ENCODE results near the gene RPUSD1.

RPUSD1 gene

GRCh38 chr16:761625-762513 is 26.3 kb downstream of the RPUSD1 start:
- H3K4me3 ChIP-seq (ENCODE audit: low read depth, low read length): no peak overlapping the region
- DNase-seq (ENCODE audit: low read depth): no peak
- TF ChIP-seq CTCF (IDR thresholded peaks at IDR 0.05; ENCODE audit: low read depth, low read length) (no peak), MYC (IDR thresholded peaks at IDR 0.05; ENCODE audit: low read depth, low read length) (no peak), MAX (IDR thresholded peaks at IDR 0.05; ENCODE audit: low read depth, low read length) (no peak), POLR2A (IDR thresholded peaks at IDR 0.05; ENCODE audit: extremely low read depth, insufficient read length) (no peak)

- no peak within 1 kb of the TSS for H3K4me3 ChIP-seq (ENCODE audit: low read depth, low read length)
- TF ChIP-seq POLR2A (IDR thresholded peaks at IDR 0.05; ENCODE audit: extremely low read depth, insufficient read length): no peak
- no peak for TF ChIP-seq MYC (IDR thresholded peaks at IDR 0.05; ENCODE audit: low read depth, low read length)
- TF ChIP-seq MAX (IDR thresholded peaks at IDR 0.05; ENCODE audit: low read depth, low read length): no peak
- no peak for TF ChIP-seq CTCF (IDR thresholded peaks at IDR 0.05; ENCODE audit: low read depth, low read length)
- no peak for DNase-seq (ENCODE audit: low read depth)
Observed at GRCh38 chr16:760545-761343, 27.4 kb downstream of the RPUSD1 start, which contains the start of gene MSLN. Gene MSLN, plus strand, starts transcription at chr16:760734. Its CDS starts 1,947 bp downstream, at chr16:762681.

- no peak for TF ChIP-seq POLR2A (IDR thresholded peaks at IDR 0.05; ENCODE audit: extremely low read depth, insufficient read length)
- TF ChIP-seq MAX (IDR thresholded peaks at IDR 0.05; ENCODE audit: low read depth, low read length): no peak
- TF ChIP-seq MYC (IDR thresholded peaks at IDR 0.05; ENCODE audit: low read depth, low read length): no peak
- no peak for DNase-seq (ENCODE audit: low read depth)
- H3K4me3 ChIP-seq (ENCODE audit: low read depth, low read length): no peak overlapping the region
Observed at GRCh38 chr16:760065-760464, 28.1 kb downstream of the RPUSD1 start.

- DNase-seq (ENCODE audit: low read depth): no peak
Observed at GRCh38 chr16:759110-759910, 28.9 kb downstream of the RPUSD1 start.

GRCh38 chr16:756428-756827 is 31.8 kb downstream of the RPUSD1 start:
- no peak overlapping the region for H3K4me3 ChIP-seq (ENCODE audit: low read depth, low read length)
- no peak for TF ChIP-seq MYC (IDR thresholded peaks at IDR 0.05; ENCODE audit: low read depth, low read length)
- TF ChIP-seq MAX (IDR thresholded peaks at IDR 0.05; ENCODE audit: low read depth, low read length): no peak
- TF ChIP-seq POLR2A (IDR thresholded peaks at IDR 0.05; ENCODE audit: extremely low read depth, insufficient read length): no peak
- no peak for TF ChIP-seq CTCF (IDR thresholded peaks at IDR 0.05; ENCODE audit: low read depth, low read length)
- DNase-seq (ENCODE audit: low read depth): no peak

More at GRCh38 chr16:759110-759910, 28.9 kb downstream of the RPUSD1 start:
- TF ChIP-seq MAX (IDR thresholded peaks at IDR 0.05; ENCODE audit: low read depth, low read length): no peak
- no peak for TF ChIP-seq POLR2A (IDR thresholded peaks at IDR 0.05; ENCODE audit: extremely low read depth, insufficient read length)
- no peak for TF ChIP-seq CTCF (IDR thresholded peaks at IDR 0.05; ENCODE audit: low read depth, low read length)
- TF ChIP-seq MYC (IDR thresholded peaks at IDR 0.05; ENCODE audit: low read depth, low read length): no peak
- no peak overlapping the region for H3K4me3 ChIP-seq (ENCODE audit: low read depth, low read length)
